Measurements from ENCODE around the gene LZTS2.

DNA sequence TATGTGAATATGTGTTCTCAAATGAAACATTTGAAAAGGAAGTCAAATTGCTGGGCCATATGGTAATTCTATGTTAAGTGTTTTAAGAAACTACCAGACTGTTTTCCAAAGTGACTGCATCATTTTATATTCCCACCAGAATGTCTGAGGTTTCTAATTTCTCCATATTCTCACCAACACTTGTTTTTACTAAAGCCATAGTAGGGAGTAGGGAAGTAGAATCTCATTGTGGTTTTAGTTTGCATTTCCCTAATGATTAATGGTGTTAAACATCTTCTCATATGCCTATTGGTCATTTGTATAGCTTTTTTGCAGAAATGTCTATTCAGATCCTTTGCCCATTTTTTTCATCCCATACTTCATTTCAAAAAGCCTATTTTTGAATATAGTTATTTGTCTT, 39.4 kb upstream of the LZTS2 start:
- TF ChIP-seq, protein P1, sequence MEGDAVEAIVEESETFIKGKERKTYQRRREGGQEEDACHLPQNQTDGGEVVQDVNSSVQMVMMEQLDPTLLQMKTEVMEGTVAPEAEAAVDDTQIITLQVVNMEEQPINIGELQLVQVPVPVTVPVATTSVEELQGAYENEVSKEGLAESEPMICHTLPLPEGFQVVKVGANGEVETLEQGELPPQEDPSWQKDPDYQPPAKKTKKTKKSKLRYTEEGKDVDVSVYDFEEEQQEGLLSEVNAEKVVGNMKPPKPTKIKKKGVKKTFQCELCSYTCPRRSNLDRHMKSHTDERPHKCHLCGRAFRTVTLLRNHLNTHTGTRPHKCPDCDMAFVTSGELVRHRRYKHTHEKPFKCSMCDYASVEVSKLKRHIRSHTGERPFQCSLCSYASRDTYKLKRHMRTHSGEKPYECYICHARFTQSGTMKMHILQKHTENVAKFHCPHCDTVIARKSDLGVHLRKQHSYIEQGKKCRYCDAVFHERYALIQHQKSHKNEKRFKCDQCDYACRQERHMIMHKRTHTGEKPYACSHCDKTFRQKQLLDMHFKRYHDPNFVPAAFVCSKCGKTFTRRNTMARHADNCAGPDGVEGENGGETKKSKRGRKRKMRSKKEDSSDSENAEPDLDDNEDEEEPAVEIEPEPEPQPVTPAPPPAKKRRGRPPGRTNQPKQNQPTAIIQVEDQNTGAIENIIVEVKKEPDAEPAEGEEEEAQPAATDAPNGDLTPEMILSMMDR (conservative IDR thresholded peaks at IDR 0.05; ENCODE audit: low read length): no peak
- TF ChIP-seq EZH2phosphoT487 (IDR thresholded peaks at IDR 0.05; ENCODE audit: borderline replicate concordance): no peak
